ENCODE measurements around the gene PNPLA2.

Gene PNPLA2

DNA sequence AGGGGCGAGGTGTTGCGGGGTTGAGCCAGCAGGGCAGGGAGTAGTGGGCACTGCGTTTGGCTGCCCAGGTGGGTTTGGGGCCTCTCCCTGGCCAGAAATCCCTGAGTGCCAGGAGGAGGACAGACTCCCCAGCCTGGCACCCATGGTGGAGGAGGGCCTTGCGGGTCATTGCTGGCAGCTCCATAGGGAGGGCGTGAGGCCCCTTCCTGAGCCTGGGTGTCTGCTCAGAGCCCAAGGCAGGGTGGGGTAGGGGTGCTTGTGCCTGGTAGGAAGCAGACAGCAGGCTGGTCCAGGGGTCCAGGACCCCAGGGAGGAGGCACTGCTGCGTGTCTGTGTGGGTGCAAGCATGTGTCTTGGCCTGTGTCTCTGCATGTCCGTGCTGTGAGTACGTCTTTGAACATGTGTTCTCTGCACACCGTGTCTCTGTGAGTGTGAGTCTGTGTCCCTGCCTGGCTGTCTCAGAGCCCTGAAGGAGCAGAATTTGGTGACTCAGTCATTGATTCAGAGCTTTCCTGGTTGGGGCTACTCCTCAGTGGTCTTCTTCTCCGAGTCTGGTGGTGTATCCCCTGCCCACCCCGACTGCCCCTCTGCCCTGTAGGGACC is 27.9 kb downstream of the PNPLA2 start:
- DNase-seq = no peak

DNA sequence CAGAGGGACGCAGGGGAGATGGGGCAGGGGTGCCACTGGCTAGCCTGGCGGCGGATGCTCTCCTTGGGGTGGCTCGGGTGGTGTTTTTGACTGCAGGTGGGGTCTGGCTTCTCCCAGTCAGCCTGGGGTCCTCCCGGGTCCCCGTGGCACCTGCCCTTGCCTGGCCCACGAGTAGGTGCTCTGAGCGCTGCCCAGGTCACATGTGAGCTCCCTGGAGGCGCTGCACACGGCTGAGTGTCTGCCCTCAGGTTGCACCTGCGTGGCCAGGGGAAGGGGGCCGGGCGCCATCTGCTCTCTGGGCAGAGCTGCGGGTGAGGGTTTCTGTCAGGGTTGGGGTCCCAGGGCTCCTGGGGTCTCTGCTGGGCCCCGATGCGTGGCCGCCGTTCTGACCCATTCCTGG is 29.2 kb downstream of the PNPLA2 start:
- DNase-seq = no peak

DNA sequence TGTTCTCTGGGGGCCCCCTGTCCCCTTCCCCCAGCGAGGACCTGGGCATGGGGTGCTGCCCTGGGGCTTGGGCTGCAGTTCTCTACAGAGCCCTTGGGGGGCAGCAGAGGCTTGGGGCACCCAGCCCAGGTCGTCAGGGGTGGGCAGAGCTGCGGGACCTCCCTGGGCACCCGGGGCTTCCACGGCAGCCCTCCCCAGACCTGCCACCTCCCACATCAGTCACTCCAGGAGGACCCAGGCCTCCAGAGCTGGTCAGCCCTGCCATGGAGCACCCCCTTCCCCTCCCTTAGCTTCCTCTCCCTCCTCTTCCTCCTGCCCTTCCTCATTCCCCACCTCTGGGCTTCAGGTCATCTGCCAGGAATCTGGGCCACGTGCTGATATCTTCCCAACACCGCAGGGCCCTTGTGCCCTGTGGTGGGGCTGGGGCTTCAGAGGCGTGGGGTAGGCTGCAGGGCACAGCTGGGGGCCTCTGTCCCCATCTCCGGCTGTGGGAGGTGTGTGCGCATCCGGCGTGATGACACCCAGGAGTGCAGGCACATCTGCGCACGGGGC is 29.7 kb downstream of the PNPLA2 start:
- peak; percentile 87 for DNase-seq

DNA sequence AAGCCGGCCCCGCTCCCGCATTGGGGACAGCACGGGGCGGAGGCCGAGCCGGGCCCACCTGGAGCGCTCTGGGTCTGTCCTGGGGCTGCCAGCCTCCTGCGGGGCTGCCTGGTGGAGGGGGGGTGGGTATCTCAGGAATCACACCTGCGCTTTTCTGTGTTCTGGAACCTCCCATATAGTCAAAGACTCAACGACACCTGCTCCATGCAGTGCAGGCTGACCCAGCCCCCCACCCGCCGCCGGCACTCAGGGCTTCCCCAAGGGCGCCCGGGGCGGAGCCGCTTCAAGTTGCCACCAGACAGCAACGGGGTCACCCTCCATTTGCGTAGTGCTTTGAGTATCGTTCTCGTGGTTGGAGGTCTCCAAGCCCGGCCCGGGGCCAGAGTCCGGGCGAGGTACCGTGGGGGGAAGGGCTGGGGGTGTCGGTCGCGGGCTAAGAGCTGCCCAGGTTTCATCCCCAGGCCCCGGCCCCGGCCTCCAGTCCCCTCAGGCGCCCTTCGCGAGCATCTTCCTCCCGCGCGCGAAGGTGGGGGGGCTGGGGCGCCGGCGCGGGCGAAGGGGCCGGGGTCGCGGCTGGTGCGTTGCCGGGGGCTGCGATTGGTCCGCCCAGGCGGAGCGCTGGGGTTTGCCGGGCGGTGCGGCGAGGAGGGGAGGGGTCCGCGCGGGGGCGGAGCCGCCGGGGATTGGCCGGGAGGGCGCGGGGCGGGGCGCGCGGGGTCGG is 30.6 kb downstream of the PNPLA2 start:
- peak; percentile 67 for DNase-seq

DNA sequence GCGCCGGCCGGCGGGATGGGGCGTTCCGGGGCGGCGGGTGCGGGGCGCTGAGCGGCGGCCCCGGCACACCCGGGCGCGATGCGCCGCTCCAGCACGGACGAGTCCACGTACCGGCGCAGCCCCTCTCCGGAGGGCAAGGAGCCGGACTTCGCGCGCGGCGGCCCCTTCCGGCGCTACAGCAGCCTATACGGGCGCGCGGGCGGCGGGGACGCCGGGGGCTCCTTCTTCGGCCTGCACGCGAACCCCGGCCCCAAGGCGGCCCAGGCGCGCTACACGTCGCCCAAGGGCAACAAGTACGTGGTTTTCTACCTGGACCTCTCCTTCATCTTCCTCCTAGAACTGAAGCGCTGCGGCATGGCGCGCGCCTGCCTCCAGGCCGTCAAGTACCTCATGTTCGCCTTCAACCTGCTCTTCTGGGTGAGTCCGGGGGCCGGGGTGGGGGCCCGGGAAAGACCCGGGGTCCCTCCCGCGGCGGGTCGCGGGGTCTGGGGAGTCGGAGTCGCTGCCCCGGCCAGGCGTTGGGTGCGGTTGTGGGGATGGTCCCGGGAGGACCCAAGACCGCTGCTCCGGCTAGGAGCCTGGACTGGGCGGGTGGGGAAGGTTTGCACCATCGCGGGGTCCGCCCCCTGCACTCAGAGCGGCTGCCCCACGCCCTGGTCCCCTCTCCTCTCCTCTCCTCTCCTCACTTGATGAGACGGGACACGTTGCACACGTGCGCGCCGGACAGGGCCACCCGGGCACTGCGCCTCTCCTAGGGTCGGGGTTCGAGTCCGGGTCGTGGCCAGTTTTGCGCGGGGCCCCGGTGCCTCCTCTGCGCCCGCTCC is 31.4 kb downstream of the PNPLA2 start:
- no peak for DNase-seq

DNA sequence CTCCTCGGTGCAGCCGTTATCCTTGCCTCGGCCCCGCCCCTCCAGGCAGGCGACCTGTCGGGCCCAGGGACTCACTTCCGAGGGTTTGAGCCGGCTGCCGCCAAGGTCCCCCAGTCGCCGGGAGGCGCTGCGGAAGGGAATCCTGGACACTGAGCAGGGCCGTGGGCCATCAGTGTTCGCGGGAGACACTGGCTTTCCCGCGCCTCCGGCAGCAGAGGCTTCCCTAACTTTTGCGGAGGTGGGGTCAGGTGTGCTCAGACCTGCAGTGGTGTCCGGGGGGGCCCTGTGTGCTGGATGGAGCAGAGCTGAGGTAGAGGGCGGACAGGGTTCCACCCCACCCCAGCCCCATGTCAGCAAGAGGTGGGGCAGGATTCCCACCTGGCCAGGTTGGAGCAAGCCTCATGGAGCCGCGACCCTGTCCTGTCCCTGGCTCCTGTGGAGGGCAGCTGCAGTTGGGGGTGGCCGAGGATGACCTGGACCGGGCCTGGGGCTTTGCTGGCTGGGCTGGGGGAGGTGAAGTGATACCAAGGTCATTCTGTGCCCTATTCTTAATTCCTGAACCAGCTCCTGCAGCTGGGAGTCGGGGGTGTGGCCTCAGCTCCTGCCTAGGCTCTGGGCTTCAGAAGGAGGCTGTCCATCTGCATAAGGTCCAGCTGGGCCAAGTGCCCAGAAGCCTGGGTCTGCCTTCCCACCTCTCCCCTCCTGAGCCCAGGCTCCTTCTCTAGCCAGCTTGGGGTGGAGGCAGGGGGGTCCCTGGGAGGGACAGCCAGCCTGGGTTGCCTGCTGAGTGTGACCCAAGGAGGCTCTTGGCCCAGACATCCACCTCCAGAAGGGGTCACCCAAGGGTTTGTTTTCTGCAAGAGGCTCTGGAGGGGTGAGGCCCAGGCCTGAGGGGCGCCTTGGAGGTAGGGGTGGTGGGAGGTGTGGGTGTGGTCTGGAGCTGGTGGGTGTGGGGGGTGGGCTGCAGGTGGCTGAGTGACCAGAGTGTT is 32.4 kb downstream of the PNPLA2 start:
- no peak for DNase-seq

DNA sequence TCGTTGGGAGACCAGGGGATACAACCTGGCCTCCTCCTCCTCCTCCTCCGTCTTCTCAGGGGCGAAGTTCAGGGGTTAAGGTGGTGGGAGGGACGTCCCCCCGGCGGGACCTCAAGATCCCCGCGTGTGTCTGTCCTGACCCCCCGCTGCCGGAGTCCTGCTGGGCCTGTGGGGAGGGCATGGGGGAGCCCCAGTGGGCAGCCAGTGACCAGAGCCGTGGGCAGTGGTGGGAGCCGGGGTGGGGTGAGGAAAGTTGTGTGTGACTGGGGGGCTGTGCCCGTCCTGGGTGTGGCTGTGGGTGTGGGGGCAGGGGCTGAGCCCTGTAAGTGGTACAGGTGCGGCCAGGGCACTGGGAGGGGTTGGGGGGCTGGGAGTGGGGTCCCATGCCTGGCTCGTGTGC is 34.0 kb downstream of the PNPLA2 start:
- DNase-seq = no peak

DNA sequence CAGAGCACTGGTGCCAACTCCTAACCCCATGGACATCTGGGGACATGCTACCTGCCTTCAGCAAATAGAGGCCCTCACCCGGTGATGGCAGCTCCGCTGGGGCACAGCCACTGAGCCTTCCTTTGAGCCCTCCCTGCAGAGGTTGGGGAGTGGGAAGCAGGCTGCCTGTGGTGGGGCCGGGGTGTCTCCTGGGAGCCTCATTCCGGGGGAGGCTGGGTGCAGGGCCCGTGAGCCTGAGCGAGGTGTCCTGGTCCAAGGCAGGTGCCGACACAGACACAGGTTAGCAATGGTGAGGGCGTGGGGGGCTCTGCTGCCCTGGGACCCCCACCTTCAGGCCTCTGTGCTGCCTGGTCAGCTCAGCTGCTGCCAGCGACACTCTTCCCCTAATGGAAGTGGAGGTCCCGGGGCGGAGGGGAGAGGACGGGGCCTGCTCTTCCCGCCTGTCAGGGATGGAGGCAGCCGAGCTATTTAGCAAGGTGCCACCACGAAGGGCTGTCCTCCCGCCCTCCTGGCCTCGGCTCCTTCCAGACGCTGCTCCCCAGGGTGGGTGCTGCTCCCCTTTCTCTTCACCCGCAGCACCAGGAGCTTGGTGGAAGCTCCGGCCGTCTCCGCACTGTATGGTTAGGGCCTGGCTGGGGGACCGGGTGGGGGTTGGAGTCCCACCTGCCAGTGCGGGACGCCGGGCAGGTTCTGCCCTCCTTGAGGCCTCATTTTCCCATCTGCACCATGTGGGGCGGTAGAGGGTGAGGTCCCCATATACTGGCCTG is 35.2 kb downstream of the PNPLA2 start:
- no peak for DNase-seq

DNA sequence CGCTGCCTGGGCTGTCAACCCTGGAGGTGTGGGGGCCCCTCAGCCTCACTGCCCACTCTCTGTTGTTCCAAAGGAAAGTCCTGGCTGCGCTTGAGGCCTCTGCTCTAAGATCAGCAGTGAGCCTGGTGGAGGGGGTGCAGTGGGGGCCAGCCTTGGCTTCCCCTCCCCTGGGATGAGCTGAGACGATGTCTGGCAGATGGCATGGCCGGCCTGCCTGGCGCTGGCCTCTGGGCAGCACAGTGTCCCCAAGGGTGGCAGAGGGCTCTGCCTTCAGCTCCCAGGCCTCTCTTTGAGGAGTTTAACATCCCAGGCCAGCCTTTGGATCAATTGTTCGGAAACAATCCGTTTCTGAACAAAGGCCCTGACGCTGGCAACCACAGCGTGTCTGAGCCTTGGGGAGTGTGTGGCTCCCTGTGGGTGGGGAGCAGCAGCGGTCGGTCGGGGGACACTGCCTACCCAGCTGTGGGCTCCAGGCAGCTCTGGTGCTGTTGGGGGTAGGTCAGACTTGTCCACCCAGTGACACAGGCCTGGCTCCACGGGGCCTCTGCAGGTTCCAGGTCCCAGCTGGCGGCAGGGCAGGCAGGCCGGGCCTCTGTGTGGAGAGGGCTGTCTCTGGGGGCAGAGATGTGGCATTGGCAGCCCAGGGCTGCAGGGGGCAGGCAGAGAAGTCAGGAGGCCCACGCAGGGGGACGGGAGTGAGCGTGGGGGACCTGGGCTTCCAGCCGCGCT is 36.1 kb downstream of the PNPLA2 start:
- no peak for DNase-seq

DNA sequence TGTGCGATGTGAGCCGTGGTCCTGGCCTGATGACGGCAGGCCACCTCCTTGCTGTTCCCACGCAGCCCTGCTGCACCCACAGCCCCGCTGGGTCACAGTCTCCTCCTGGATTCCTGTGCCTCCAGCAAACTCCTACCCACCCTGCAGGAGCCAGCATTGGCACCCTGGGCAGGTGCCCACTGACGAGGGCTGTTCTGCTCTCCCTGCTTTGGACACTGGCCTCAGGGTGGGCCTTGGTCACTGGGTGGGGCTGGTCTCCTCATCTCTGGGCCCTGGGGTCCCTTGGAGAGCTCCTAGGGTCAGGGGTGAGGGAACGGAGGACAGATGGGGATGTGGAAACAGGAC is 36.6 kb downstream of the PNPLA2 start:
- DNase-seq = no peak

DNA sequence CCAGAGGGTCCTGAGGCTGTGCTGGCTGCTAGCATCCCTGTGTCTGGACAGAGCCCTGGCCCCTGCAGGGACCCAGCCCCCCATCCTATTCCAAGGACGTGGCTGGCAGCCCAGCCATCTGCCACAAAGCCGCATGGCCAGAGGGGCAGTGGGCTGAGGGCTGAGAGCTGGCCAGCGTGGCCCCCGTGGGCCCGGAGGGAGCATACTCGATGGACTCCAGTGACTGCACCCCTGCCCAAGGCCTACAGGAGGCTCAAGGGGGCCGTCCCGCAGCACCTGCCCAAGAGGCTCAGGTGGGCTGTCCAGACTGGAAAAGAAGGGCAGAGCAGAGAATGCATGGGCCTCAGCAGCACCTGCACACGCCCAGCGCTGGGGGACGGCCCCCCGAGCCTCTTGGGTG is 37.1 kb downstream of the PNPLA2 start:
- DNase-seq = no peak

DNA sequence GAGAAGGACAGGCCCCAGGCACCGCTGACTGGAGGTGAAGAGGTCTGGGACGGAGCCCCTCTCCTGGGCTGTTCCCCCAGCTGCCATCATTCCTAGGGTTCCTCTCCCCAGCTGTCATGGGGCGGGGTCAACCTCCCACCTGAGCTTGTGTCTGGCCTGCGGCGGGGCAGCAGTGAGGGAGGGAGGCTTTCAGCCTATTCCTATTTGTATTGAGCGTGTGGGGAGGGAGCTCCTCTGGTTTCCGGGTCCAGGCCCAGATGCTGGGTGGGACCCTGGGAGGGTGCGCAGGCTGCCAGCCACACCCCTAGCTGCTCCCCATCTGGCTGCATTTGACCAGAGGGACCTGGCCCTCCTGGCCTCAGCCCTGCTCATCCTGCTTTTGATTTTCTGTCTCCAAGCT is 37.7 kb downstream of the PNPLA2 start:
- no peak for DNase-seq

DNA sequence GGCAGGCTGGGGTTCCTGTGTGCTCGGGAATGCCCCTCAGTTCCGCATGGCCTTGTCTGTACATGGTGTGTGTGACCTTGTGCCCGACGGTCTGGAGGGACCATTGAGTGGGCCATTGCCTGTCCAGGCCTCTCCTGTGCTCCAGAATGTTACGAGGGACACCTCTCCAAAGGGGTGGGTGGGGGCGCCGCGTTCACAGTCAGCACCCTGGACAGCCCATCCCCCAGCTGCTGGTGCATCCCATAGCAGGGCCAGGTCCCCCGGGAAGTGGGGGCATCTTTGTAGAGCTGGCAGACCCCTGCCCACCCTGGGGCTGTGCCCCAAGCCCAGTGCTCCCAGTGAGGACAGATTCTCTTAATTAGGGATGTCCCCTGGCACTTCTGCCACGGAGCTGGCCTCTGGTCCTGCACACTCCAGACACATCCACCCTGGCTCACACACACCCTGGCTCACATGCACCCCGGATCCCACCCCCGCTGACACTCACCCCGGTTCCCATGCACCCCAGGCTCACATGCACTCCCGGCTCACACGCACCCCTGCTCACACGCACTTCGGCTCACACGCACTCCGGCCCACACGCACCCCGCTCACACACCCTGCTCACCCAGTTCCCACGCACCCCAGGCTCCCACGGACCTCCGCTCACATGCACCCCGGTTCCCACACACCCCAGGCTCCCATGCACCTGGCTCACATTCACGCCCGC is 39.5 kb downstream of the PNPLA2 start:
- DNase-seq = no peak

DNA sequence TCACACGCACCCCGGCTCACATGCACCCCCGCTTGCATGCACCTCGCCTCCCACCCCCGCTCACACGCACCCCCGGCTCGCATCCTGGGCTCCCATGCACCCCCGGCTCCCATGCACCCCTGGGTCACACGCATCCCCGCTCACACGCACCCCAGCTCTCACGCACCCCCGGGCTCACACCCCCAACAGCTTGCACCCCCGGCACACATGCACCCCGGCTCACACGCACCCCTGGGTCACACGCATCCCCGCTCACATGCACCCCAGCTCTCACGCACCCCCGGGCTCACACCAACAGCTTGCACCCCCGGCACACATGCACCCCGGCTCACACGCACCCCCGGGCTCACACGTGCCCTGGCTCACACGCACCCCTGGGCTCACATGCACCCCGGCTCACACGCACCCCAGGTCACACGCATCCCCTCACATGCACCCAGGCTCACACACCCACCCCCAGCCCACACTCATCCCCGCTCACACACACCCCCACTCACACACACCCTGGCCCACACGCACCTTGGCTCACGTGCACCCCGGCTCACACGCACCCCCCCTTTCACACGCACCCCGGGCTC is 40.1 kb downstream of the PNPLA2 start:
- DNase-seq = no peak

DNA sequence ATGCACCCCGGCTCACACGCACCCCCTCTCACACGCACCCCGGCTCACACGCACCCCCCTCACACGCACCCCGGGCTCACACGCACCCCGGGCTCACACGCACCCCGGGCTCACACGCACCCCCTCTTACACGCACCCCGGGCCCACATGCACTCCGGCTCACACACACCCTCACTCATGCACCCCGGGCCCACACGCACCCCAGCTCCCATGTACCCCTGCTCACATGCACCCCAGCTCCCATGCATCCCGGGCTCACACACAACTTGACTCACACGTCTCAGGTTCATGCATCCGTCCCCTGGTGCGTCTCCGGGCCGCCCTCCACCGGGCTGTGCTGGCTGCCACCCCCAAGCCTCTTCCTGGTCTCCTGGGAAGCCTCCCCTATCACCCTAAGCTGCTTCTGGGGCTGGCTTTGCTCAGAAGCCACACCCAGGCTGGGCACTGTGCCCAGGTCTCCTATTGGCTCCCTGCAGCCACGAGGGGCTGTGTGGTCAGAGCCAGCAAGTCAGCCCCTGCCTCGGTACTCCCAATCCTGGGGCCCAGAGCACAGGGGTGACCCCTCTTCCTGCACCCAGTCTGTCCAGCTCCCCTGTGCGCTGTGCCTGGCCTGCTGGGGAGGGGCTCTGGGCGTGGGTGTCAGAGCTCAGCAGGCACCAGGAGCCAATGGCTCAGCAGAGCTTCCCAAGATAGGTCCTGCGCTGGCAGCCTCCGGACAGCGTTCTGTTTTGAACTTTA is 40.8 kb downstream of the PNPLA2 start:
- no peak for DNase-seq

DNA sequence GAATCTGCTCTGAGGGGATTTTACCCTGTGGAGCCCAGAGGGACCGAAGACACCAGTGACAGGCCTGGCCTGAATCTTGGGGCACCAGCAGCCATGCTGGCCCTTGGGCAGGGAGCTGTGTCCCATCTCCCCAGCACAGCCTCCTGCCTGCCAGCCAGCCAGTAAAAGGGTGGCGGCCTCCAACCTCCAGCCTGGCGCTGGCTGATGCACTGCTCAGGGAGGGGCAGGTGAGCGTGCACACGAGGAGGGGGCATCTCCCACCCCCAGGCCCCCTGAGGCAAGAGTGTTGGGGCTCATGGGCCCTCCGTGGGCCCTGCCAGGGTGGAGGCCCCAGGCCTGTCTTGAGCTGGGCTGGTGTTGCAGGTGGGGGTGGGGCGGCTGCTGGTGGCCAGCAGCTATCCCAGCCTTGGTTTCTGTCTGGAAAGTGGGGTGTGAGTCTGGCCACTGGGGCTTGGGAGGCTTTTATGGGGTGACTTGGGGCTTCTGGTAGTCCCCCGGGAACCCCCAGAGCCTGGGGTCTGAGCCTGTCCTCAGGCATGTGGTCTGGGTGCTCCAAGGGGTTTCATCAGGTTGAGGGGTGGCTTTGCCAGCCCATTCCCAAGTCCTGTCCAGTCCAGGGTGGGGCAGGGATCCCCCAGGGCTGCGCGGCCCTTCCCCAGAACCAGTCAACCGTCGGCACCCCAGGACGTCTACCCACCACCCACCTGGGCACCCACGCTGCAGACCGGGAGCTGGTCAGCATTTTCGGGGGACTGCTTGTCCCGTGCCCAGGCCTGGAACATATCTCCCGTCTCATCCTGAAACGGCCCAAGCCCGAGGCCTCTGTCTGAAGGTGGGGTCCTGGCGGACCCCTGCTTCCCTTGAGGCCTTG is 41.8 kb downstream of the PNPLA2 start:
- no peak for DNase-seq

DNA sequence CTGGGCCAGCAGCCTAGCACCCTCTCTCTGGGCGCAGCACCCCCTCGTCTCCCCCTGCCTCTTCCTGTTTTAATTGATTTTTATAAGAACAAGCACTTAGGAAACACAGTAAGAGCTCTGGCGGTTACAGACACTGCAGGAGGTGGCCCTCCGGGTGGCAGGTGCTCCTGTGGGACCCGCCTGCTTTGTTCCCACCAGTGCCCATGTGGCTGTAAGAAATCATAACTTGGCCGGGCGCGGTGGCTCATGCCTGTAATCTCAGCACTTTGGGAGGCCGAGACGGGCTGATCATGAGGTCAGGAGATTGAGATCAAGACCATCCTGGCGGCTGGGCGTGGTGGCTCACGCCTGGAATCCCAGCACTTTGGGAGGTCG is 42.4 kb downstream of the PNPLA2 start:
- DNase-seq = no peak

DNA sequence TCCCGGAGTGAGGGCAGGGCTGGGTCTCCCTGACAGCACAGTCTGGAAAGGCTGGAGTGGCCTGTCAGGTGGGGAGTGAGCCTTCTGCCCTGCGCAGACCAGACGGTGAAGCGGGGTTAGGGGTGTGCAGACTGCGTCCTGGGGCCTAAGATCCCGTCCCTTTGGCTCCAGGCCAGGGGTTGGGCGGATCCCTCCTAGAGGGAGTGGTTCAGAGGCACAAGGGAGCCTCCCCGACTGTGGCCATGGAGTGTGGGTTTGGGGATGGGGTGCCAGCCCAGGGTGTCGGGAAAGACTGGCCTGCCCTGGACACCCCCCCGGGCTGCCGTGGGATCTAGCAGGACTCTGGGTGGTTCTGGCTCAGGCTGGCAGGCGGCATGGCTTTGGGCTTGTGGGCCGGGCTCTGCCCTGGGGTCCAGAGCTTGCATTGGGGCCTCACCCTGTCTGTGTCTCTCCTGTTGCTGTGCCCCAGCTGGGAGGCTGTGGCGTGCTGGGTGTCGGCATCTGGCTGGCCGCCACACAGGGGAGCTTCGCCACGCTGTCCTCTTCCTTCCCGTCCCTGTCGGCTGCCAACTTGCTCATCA is 43.5 kb downstream of the PNPLA2 start:
- DNase-seq = no peak

All from activated CD8-positive, alpha-beta memory T cell treated with anti-CD3 and anti-CD28 coated beads, Interleukin-2, amount 50 U/mL, for 48 hours (primary cell).